ENCODE measurements around the gene LIPC.

LIPC gene

DNA sequence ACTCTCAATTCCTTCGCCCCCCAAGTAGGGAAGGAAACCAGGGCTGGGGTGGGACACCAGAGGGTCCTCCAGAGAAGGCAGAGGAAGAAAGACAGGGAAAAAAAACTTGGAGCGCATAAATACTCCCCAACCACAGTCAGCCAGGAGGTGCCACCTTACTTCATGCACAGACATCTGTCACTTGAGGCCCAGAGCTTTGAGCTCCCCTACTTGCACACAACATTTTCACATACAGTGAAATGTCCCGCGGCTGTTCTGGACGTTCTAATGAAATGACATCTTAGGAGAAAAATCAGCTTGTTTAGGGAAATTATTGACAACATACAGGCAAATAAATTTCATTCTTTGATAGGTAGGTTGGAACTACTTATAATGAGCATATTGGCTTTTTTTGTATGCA lies 113.0 kb downstream of the LIPC start:
- DNase-seq, result no peak

- no peak for DNase-seq
Measured at GRCh38 chr15:58545307-58546065, 113.7 kb downstream of the LIPC start.

- DNase-seq, result no peak
Measured at GRCh38 chr15:58546066-58546591, 114.3 kb downstream of the LIPC start.

DNA sequence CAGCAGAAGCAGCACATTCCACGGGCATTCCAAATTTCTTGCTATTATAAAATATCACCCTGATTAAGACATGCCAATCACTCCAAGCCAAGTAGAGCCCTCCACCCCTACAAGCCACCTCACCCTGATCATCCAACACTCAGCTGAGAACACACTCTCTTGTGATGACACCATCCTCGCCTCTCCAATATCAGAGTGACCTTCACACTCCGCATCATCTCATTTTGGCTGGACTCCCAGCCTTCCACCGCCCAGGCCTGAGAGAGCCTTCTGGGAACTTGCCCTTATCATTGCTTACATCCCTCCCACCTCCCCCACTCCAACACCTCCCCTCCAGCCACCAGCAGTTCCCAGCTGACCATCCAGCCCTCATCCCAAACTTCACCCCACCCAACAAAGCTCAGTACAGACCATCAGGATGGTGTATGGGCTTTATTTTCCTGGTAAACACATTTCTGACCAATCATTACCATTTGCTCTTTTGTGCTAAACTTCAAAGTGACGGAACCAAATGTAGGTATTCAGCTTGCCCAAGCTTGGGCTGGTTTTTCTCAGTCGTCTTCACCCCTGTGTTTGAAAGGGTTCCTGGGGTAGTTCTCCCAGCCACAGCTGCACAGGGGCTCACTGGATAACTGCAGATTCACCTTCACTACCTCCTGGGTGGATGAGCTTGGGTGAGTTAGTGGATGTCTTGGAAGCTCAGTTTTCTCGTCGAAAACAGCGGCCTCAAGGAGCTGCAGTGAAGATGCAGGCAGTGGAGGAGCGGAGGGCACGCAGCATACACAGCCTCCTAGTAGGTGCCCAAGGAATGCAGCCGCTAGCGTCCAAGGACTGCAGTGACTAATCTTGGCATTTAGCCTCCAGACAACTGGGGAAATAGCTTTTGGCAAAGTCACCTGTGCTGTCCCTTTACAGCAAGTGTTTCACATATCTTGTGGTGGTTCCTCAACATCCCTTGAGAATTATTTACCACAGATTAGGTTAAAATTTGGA lies 115.1 kb downstream of the LIPC start:
- peak; percentile 44 for DNase-seq

- DNase-seq, result no peak
Measured at GRCh38 chr15:58547628-58548307, 116.0 kb downstream of the LIPC start.

- DNase-seq, result no peak
Measured at GRCh38 chr15:58548308-58549012, 116.7 kb downstream of the LIPC start.

- no peak for DNase-seq
Measured at GRCh38 chr15:58549013-58549784, 117.4 kb downstream of the LIPC start.

GRCh38 chr15:58549785-58550074 lies 117.9 kb downstream of the LIPC start:
- no peak for DNase-seq

GRCh38 chr15:58551084-58551763 lies 119.4 kb downstream of the LIPC start:
- DNase-seq, result no peak

DNA sequence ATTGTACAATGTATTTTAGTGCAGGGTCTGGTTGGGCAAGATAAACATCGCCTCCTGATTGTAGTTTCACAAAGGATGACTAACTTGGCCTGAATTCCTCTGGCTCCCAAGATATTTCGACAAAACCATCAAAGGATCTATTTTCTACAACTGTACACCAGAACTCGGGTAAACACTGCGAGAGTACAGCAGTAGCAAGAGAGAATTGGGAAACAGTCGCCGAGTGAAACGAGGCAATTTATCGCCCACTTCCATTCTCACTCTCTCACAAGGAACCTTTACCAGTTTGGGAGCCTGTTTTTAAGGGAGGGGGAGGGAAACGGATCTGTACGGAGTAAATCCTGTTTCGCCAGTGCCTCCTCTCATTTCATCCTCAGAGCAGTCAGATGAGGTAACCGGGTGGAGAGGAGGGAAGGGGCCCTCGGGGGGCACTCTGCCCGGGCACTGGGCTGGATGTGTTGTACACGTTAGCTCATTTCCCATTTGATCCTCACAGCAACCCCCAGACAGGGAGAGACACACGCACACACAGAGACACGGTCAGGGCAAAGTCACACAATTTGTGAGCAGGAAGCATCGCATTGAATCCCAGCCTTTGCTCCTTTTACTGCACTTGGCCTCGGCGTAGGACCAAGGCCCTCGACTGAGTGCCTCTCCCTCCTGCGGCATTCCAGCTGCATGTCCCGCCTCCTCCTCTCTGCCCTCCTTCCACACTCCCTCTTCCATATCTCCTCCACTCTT lies 120.1 kb downstream of the LIPC start:
- no peak for DNase-seq

DNA sequence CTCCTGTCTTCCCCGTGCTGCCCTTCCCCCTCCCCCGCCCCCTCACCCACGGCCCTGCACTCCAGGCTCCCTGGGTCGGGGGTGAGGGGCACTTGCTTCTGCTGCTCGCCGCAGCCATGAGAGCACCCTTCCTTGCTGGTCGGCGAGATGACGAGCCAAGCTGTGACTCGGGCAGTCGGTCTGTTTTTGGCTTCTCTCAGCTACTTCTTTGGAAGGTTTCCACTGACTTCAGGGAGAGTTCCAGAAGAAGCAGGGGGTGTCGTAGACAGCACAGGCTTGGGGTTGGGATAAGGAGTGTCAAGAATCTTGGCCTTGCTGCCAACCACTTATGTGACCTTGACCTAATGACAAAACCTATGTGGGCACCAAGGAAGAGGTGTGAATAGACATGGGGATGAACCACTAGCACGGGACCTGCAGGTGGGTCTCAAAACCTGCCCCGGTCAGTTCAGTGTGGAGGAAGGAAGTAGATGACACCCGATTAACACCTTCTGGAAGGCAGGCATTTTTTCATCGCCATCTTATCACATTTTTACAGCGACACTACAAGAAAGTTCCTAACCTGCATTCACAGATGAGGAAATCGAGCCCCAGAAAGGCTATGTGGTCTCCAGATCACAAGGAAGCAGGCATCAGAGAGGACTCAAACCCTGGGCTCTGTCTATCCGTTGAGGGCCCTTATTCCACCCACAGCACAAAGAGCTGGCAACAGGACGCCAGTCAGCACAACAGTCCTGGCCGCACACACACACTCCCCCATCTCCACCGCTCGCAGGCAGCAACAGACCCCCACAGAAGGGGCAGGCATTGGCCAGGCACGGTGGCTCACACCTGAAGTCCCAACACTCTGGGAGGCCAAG lies 120.9 kb downstream of the LIPC start:
- DNase-seq, result no peak

GRCh38 chr15:58553365-58553918 lies 121.7 kb downstream of the LIPC start:
- no peak for DNase-seq

- DNase-seq, result no peak
Measured at GRCh38 chr15:58554758-58555157, 123.0 kb downstream of the LIPC start.

DNA sequence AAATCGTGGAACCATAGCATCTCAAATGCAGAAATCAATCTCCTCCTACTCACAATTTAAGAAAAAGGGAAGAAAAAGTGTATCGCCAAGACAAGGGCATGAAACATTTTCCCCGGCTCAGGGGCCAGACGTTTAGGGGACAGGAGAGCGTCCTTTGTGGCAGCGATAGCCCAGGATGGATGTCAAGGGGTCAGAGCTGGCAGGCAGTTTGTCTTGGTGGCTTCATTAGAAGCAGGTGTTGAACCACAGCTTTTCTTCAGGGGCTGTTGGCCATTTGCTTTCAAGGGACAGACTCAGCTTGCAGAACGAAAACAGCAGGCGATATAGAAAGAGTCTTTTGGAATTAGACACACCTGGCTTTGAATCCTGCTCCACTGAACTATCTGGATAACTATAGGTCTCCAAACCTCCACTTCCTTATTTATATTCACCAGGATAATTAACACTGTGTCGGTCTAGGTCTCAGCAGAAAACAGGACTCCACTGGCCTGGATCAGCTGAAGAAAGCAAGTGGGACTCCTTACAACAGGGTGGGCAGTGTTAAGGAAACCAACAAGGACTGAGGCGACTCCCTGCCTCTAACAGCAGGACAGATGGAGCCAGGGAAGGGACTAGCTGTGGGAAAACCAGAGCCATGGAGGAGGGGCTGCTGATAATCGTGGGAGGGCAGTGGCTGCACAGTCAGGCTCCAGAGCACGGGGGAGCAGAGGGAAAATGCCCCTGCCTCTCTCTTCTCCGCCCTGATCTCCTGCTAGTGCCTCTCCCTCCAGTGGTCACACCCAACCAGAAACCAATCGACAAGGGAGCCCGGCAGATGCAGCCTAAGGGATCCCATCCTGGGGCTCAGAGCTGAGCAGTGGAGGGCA lies 123.6 kb downstream of the LIPC start:
- DNase-seq, result peak; percentile 83

GRCh38 chr15:58556028-58556361 lies 124.2 kb downstream of the LIPC start:
- DNase-seq, result no peak

DNA sequence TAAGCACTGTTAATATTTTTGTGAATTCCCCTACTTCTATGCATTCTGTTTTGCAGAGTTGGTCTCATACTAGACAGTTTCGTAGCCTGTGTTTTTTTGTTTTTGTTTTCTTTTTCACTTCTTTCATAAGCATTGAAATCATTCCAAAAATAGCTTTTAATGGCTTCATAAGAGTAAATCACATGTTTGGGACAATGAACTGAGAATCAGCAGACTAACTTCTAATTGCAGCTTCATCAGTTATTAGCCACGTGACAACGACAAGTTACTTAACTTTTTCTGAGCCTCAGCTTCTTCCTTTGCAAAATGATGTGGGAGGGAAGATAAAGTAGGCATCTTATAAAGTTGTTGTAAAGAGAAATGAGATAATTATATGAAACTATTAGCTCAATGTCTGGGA lies 124.8 kb downstream of the LIPC start:
- no peak for DNase-seq

GRCh38 chr15:58558777-58559176 lies 127.0 kb downstream of the LIPC start:
- no peak for DNase-seq

GRCh38 chr15:58559904-58560588 lies 128.3 kb downstream of the LIPC start:
- DNase-seq, result peak; percentile 14
